Keratinocyte (primary cell): Measurements from ENCODE around the gene MAMDC2. TPM values are rescaled to one million over a fixed set of nuclear protein-coding genes. Genes with fewer than 3 reads are reported as not detected.

Source experiments
- DNase-seq: peaks from one replicate; pipeline ENCODE4 v3.0.0-alpha.2; 2011; ENCODE audit warnings: low read depth, missing footprints, low spot score
- FAIRE-seq: peaks from 2 replicates; lab custom pipeline; 2011; peaks lifted over from hg19 to GRCh38; lab: Jason Lieb, UNC
- H2AFZ ChIP-seq: 2 replicates; pipeline ENCODE4 v1.6.0; 2012; ENCODE audit warnings: low read length, control low read depth, inconsistent platforms; ENCODE audit not compliant: control insufficient read depth
- H3K27ac ChIP-seq: 2 replicates; pipeline ENCODE4 v1.5.1; 2011; ENCODE audit warnings: low read length; ENCODE audit not compliant: control insufficient read depth, insufficient read depth
- H3K27me3 ChIP-seq: 3 replicates; pipeline ENCODE4 v1.6.0; 2011; ENCODE audit warnings: low read length; ENCODE audit not compliant: control insufficient read depth, insufficient read depth; ENCODE audit errors: extremely low read depth
- H3K36me3 ChIP-seq, 2 experiments: 2 replicates in 1 of 2; 3 replicates in 1 of 2; pipeline ENCODE4 v1.5.1; 2011; ENCODE audit warnings: low read length in 2 of 2, mild to moderate bottlenecking in 1 of 2; ENCODE audit not compliant: control insufficient read depth in 2 of 2, insufficient read depth in 2 of 2; ENCODE audit errors: extremely low read depth in 1 of 2
- H3K4me1 ChIP-seq: 3 replicates; pipeline ENCODE4 v1.5.1; 2011; ENCODE audit warnings: low read length; ENCODE audit not compliant: control insufficient read depth, insufficient read depth; ENCODE audit errors: extremely low read depth
- H3K4me2 ChIP-seq: 3 replicates; pipeline ENCODE4 v1.6.0; 2011; ENCODE audit warnings: low read depth, low read length; ENCODE audit not compliant: control insufficient read depth, insufficient read depth; ENCODE audit errors: extremely low read depth
- H3K4me3 ChIP-seq, 3 experiments: fragments of 200-600 bp in 1 of 3; sonication (generic) in 1 of 3; 2 replicates in 2 of 3; 3 replicates in 1 of 3; pipeline ENCODE4 v1.5.1; 2011 to 2016; ENCODE audit warnings: low read length in 3 of 3, mild to moderate bottlenecking in 3 of 3, control low read depth in 2 of 3, inconsistent platforms in 1 of 3, low read depth in 1 of 3, mixed read lengths in 1 of 3, mixed run types in 1 of 3, moderate library complexity in 1 of 3; ENCODE audit not compliant: control insufficient read depth in 2 of 3, insufficient read depth in 2 of 3; ENCODE audit errors: extremely low read depth in 1 of 3
- H3K79me2 ChIP-seq: 2 replicates; pipeline ENCODE4 v1.6.0; 2012; ENCODE audit warnings: low read length; ENCODE audit not compliant: control insufficient read depth, insufficient read depth
- H3K9ac ChIP-seq: 3 replicates; pipeline ENCODE4 v1.6.0; 2011; ENCODE audit warnings: low read length; ENCODE audit not compliant: control insufficient read depth, insufficient read depth; ENCODE audit errors: extremely low read depth
- H3K9me1 ChIP-seq: 3 replicates; pipeline ENCODE4 v1.6.0; 2011; ENCODE audit warnings: low read length; ENCODE audit not compliant: control insufficient read depth, insufficient read depth; ENCODE audit errors: extremely low read depth
- H3K9me3 ChIP-seq: 2 replicates; pipeline ENCODE4 v1.5.1; 2012; ENCODE audit warnings: low read depth, low read length; ENCODE audit not compliant: control insufficient read depth
- H4K20me1 ChIP-seq: 3 replicates; pipeline ENCODE4 v1.6.0; 2011; ENCODE audit warnings: low read length; ENCODE audit not compliant: control insufficient read depth, insufficient read depth; ENCODE audit errors: extremely low read depth
- CTCF ChIP-seq, 3 experiments: IDR thresholded peaks in 1 of 3; conservative IDR thresholded peaks in 1 of 3; optimal IDR thresholded peaks in 1 of 3; 2 replicates in 2 of 3; 3 replicates in 1 of 3; pipeline versions ENCODE3 to v1.5.1; 2011; ENCODE audit warnings: low read length in 3 of 3, mild to moderate bottlenecking in 3 of 3, moderate library complexity in 2 of 3, control low read depth in 1 of 3, inconsistent platforms in 1 of 3; ENCODE audit not compliant: insufficient read depth in 2 of 3; ENCODE audit errors: extremely low read depth in 1 of 3
- EZH2 ChIP-seq: IDR thresholded peaks from one replicate; pipeline ENCODE4 v1.6.1; 2012; ENCODE audit warnings: inconsistent platforms, mild to moderate bottlenecking, low read length, moderate library complexity
- dilution Hi-C: fragments of 300-500 bp; cut with MboI; formaldehyde crosslinking; loops from one replicate; pipeline ENCODE4 v1.7.0; 2020; ENCODE audit warnings: low sequenced_read_pairs; ENCODE audit not compliant: extremely low pct_ligation_motif_present
- polyA plus RNA-seq, 5 experiments: library from polyadenylated mRNA; depleted of rRNA in 3 of 5; stranded (reverse) in 3 of 5; stranded (forward) in 1 of 5; unstranded in 1 of 5; fragments of >200 nt; gene quantifications; 1 replicate in 1 of 5; 2 replicates in 3 of 5; 3 replicates in 1 of 5; pipeline versions ENCODE4 v1.2.1 to v1.2.3, GENCODE V29; 2011 to 2012; ENCODE audit warnings: missing spikeins in 2 of 5, low read depth in 1 of 5, low replicate concordance in 1 of 5

The MAMDC2 gene
- polyA plus RNA-seq, 1 donor (not counting 4 experiments of a cell fraction or from before 2014, with no cell fraction given) = 4.2 TPM

GRCh38 chr9:70013598-70014196, 30.0 kb upstream of the MAMDC2 start:
- no peak for DNase-seq
- H3K27me3 ChIP-seq = no peaks in the 10 kb centered on the region
- dilution Hi-C loops = no loop called here

GRCh38 chr9:70015099-70015498, 28.5 kb upstream of the MAMDC2 start:
- Histone ChIP-seq H3K27me3 (no peaks in the 10 kb centered on the region), H4K20me1 (no peaks in the 10 kb centered on the region), H2AFZ (no peak overlapping the region), H3K4me3 (no peak overlapping the region), H3K36me3 (no peaks in the 10 kb centered on the region), H3K9ac (no peak overlapping the region), H3K4me1 (peaks cover 16% of the 10 kb centered on the region), H3K27ac (no peak overlapping the region), H3K79me2 (no peaks in the 10 kb centered on the region), H3K4me2 (no peak overlapping the region), H3K9me3 (no peaks in the 10 kb centered on the region), H3K9me1 (no peaks in the 10 kb centered on the region)
- DNase-seq (no peak), FAIRE-seq (no peak)
- dilution Hi-C loops = no loop called here
- TF ChIP-seq EZH2 = no peak
- TF ChIP-seq CTCF (optimal IDR thresholded peaks at IDR 0.05 in 1 of 3, IDR thresholded peaks at IDR 0.05 in 1 of 3, conservative IDR thresholded peaks at IDR 0.05 in 1 of 3; ENCODE audit: extremely low read depth in 1 of 3, insufficient read depth in 2 of 3, low read length in 3 of 3) = no peak

More at GRCh38 chr9:70013598-70014196, 30.0 kb upstream of the MAMDC2 start:
- H2AFZ ChIP-seq = peak overlapping the region; percentile 35
- no peak overlapping the region for H3K9ac ChIP-seq
- H3K27ac ChIP-seq = no peak overlapping the region
- peaks cover 12% of the 10 kb centered on the region for H3K4me1 ChIP-seq
- H3K36me3 ChIP-seq = no peaks in the 10 kb centered on the region
- TF ChIP-seq CTCF (optimal IDR thresholded peaks at IDR 0.05 in 1 of 3, IDR thresholded peaks at IDR 0.05 in 1 of 3, conservative IDR thresholded peaks at IDR 0.05 in 1 of 3; ENCODE audit: extremely low read depth in 1 of 3, insufficient read depth in 2 of 3, low read length in 3 of 3) = peak in 1 of 3 experiments; percentile 12
- no peak for TF ChIP-seq EZH2
- no peaks in the 10 kb centered on the region for H4K20me1 ChIP-seq
- no peaks in the 10 kb centered on the region for H3K79me2 ChIP-seq
- H3K4me3 ChIP-seq = no peak overlapping the region
- no peaks in the 10 kb centered on the region for H3K9me1 ChIP-seq
- peak; percentile 79 for FAIRE-seq
- H3K9me3 ChIP-seq = no peaks in the 10 kb centered on the region
- H3K4me2 ChIP-seq = peak overlapping the region; percentile 2
